Stomach (tissue), 4 donors: ENCODE results near the gene HOOK2.

Experiments
- CTCF ChIP-seq, 7 experiments: fragments of 450-650 bp in 4 of 7; fragments of 200-600 bp in 3 of 7; sonication (generic) in 3 of 7; IDR thresholded peaks; one replicate each; pipeline ENCODE4 v1.5.1; 2016 to 2019; ENCODE audit warnings: antibody characterized with exemption in 7 of 7, control low read depth in 2 of 7, mild to moderate bottlenecking in 1 of 7
- EP300 ChIP-seq: sonication (generic); formaldehyde crosslinking; IDR thresholded peaks from one replicate; pipeline ENCODE4 v1.6.1; 2017; ENCODE audit warnings: antibody characterized with exemption

- TF ChIP-seq CTCF (IDR thresholded peaks at IDR 0.05) = no peak
- no peak for TF ChIP-seq EP300
Measured at GRCh38 chr19:12752056-12752781, 23.1 kb downstream of the HOOK2 start.
